Activated B cell treated with CpG ODN at 0.5 μM for 24 hours (primary cell): ENCODE measurements around the gene TBC1D3. TPM values are rescaled to one million over a fixed set of nuclear protein-coding genes. Genes with fewer than 3 reads are reported as not detected.
"Not testable (repeated sequence)": the region's sequence is repeated elsewhere in the genome, so short reads cannot be mapped to it uniquely, and the experiment has no call there.

Experiments
- ATAC-seq: fragments of 200-7000 bp; cut with Tn5 transposase; one replicate; pipeline ENCODE4 v1.10.0; 2021; ENCODE audit warnings: low read depth, mild to moderate bottlenecking, moderate library complexity
- CTCF ChIA-PET: fragments of 350-600 bp; sonication (Branson Sonifier 250); formaldehyde crosslinking; loops from one replicate; lab custom pipeline; 2021; ENCODE audit warnings: antibody characterized with exemption; lab: Charles Lee
- POLR2A ChIA-PET: fragments of 350-600 bp; sonication (Branson Sonifier 250); formaldehyde crosslinking; loops from one replicate; lab custom pipeline; 2021; ENCODE audit warnings: antibody characterized with exemption; lab: Charles Lee
- DNase-seq: peaks from one replicate; pipeline ENCODE4 v3.0.0; 2022
- H3K27ac Mint-ChIP-seq: one replicate; pipeline ENCODE4 v1.8.0; 2020; ENCODE audit warnings: mixed read lengths
- H3K27me3 Mint-ChIP-seq: one replicate; pipeline ENCODE4 v1.8.0; 2021; ENCODE audit warnings: mixed read lengths
- H3K36me3 Mint-ChIP-seq: one replicate; pipeline ENCODE4 v1.8.0; 2021; ENCODE audit warnings: low read depth, mixed read lengths
- H3K4me1 Mint-ChIP-seq: one replicate; pipeline ENCODE4 v1.8.0; 2021; ENCODE audit warnings: mixed read lengths
- H3K4me3 Mint-ChIP-seq: one replicate; pipeline ENCODE4 v1.8.0; 2020; ENCODE audit warnings: mild to moderate bottlenecking, mixed read lengths
- H3K9me3 Mint-ChIP-seq: one replicate; pipeline ENCODE4 v1.8.0; 2020; ENCODE audit warnings: mixed read lengths
- intact Hi-C: fragments of 100-400 bp; cut with micrococcal nuclease; formaldehyde crosslinking; loops from one replicate; pipeline ENCODE4 v1.15.1; 2024
- total RNA-seq: library from RNA; stranded (reverse); gene quantifications from 2 replicates; pipeline ENCODE4 v1.2.3, GENCODE V29; 2022

TBC1D3 gene
- 1.8 and 4.2 TPM in 2 replicates for total RNA-seq

GRCh38 chr17:38192455-38192854 is at the start of gene TBC1D3:
Gene TBC1D3 (minus strand): TSS chr17:38192555. CDS start chr17:38191029, 1,526 bp downstream.
- intact Hi-C loops, DNase-seq, ATAC-seq, H3K4me1 Mint-ChIP-seq, H3K4me3 Mint-ChIP-seq, H3K27me3 Mint-ChIP-seq, POLR2A ChIA-PET, H3K9me3 Mint-ChIP-seq, H3K27ac Mint-ChIP-seq, CTCF ChIA-PET, H3K36me3 Mint-ChIP-seq: not testable (repeated sequence)

- H3K36me3 Mint-ChIP-seq, H3K27ac Mint-ChIP-seq, H3K4me1 Mint-ChIP-seq, H3K27me3 Mint-ChIP-seq, H3K4me3 Mint-ChIP-seq, H3K9me3 Mint-ChIP-seq, DNase-seq, intact Hi-C loops, POLR2A ChIA-PET, ATAC-seq, CTCF ChIA-PET: not testable (repeated sequence)
These were observed 40.4 kb upstream of the TBC1D3 start for GRCh38 chr17:38232790-38233189.

- H3K4me1 Mint-ChIP-seq, H3K27me3 Mint-ChIP-seq, H3K9me3 Mint-ChIP-seq, CTCF ChIA-PET, POLR2A ChIA-PET, H3K27ac Mint-ChIP-seq, H3K4me3 Mint-ChIP-seq, ATAC-seq, DNase-seq, H3K36me3 Mint-ChIP-seq, intact Hi-C loops: not testable (repeated sequence)
These were observed 33.6 kb upstream of the TBC1D3 start for GRCh38 chr17:38225844-38226495.

- ATAC-seq, POLR2A ChIA-PET, DNase-seq: not testable (repeated sequence)
These were observed 28.5 kb upstream of the TBC1D3 start for GRCh38 chr17:38220867-38221266.

GRCh38 chr17:38200271-38200670 is 7.9 kb upstream of the TBC1D3 start:
- intact Hi-C loops, H3K4me3 Mint-ChIP-seq, H3K27ac Mint-ChIP-seq, H3K9me3 Mint-ChIP-seq, ATAC-seq, POLR2A ChIA-PET, CTCF ChIA-PET, DNase-seq, H3K4me1 Mint-ChIP-seq, H3K36me3 Mint-ChIP-seq, H3K27me3 Mint-ChIP-seq: not testable (repeated sequence)

More at GRCh38 chr17:38220867-38221266, 28.5 kb upstream of the TBC1D3 start:
- intact Hi-C loops, H3K27me3 Mint-ChIP-seq, H3K9me3 Mint-ChIP-seq, H3K4me1 Mint-ChIP-seq, H3K36me3 Mint-ChIP-seq, H3K27ac Mint-ChIP-seq, CTCF ChIA-PET, H3K4me3 Mint-ChIP-seq: not testable (repeated sequence)

GRCh38 chr17:38134860-38135259 is 57.5 kb downstream of the TBC1D3 start:
- DNase-seq, POLR2A ChIA-PET, H3K4me1 Mint-ChIP-seq, H3K4me3 Mint-ChIP-seq, H3K27ac Mint-ChIP-seq, H3K36me3 Mint-ChIP-seq, ATAC-seq, intact Hi-C loops, H3K9me3 Mint-ChIP-seq, CTCF ChIA-PET, H3K27me3 Mint-ChIP-seq: not testable (repeated sequence)

Other genes with a start within 250 kb of the TBC1D3 start
- 2.5 and 2.8 TPM in 2 replicates for gene TBC1D3L, start 203.5 kb downstream of the TBC1D3 start, total RNA-seq
- gene TBC1D3D, start 188.6 kb downstream of the TBC1D3 start, total RNA-seq, result 0.39 TPM in 1 of 2 replicates, not detected in the other
- 4.6 and 8.5 TPM in 2 replicates for gene TBC1D3C, start 123.9 kb downstream of the TBC1D3 start, total RNA-seq
- 1.3 and 1.6 TPM in 2 replicates for gene TBC1D3E, start 64.6 kb downstream of the TBC1D3 start, total RNA-seq
- gene MRPL45, start 104.6 kb upstream of the TBC1D3 start, total RNA-seq, result 33.6 and 33.9 TPM in 2 replicates
- 0.07 TPM in 1 of 2 replicates, not detected in the other for gene GPR179, start 151.4 kb upstream of the TBC1D3 start, total RNA-seq
- 12.8 and 14.0 TPM in 2 replicates for gene SOCS7, start 159.3 kb upstream of the TBC1D3 start, total RNA-seq
- 0.51 and 1.3 TPM in 2 replicates for gene ARHGAP23, start 235.9 kb upstream of the TBC1D3 start, total RNA-seq